ENCODE results near the gene AEN. TPM values are rescaled to one million over a fixed set of nuclear protein-coding genes. Genes with fewer than 3 reads are reported as not detected.

Gene AEN
- total RNA-seq, 1 donor from 2014 or later: 31.5 TPM

DNA sequence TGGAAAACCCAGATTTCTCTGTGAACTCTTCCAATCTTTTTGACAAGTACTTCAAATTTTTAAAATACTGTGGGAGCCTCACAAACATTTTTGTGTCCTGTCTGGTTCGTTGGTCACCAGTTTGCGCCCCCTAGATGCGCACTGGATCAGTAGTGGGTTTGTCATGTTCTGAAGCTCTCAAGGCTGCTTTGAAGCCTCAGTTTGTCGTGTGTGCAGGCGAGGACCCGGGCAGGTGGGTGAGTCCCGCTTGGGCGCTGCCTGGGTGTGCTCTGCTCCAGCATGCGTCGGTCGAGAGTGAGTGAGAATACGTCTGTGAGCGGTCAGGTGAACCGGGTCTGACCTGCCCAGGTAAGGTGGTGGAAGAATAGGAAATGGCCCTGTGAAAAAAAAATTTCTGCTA lies 17.3 kb upstream of the AEN start:
- Mint-ChIP-seq H3K36me3 (ENCODE audit: low read depth, unreplicated experiment) (peaks cover 4% of the 10 kb centered on the region), H3K4me3 (ENCODE audit: unreplicated experiment) (peak overlapping the region; percentile 79), H3K4me1 (ENCODE audit: unreplicated experiment) (peaks cover 21% of the 10 kb centered on the region), H3K27me3 (ENCODE audit: unreplicated experiment) (peaks cover 16% of the 10 kb centered on the region), H3K9me3 (ENCODE audit: unreplicated experiment) (no peaks in the 10 kb centered on the region), H3K27ac (ENCODE audit: unreplicated experiment) (no peak overlapping the region)
- TF ChIP-seq, protein P1, sequence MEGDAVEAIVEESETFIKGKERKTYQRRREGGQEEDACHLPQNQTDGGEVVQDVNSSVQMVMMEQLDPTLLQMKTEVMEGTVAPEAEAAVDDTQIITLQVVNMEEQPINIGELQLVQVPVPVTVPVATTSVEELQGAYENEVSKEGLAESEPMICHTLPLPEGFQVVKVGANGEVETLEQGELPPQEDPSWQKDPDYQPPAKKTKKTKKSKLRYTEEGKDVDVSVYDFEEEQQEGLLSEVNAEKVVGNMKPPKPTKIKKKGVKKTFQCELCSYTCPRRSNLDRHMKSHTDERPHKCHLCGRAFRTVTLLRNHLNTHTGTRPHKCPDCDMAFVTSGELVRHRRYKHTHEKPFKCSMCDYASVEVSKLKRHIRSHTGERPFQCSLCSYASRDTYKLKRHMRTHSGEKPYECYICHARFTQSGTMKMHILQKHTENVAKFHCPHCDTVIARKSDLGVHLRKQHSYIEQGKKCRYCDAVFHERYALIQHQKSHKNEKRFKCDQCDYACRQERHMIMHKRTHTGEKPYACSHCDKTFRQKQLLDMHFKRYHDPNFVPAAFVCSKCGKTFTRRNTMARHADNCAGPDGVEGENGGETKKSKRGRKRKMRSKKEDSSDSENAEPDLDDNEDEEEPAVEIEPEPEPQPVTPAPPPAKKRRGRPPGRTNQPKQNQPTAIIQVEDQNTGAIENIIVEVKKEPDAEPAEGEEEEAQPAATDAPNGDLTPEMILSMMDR (IDR thresholded peaks at IDR 0.05; ENCODE audit: unreplicated experiment): no peak
- no peak for DNase-seq (ENCODE audit: low spot score)

DNA sequence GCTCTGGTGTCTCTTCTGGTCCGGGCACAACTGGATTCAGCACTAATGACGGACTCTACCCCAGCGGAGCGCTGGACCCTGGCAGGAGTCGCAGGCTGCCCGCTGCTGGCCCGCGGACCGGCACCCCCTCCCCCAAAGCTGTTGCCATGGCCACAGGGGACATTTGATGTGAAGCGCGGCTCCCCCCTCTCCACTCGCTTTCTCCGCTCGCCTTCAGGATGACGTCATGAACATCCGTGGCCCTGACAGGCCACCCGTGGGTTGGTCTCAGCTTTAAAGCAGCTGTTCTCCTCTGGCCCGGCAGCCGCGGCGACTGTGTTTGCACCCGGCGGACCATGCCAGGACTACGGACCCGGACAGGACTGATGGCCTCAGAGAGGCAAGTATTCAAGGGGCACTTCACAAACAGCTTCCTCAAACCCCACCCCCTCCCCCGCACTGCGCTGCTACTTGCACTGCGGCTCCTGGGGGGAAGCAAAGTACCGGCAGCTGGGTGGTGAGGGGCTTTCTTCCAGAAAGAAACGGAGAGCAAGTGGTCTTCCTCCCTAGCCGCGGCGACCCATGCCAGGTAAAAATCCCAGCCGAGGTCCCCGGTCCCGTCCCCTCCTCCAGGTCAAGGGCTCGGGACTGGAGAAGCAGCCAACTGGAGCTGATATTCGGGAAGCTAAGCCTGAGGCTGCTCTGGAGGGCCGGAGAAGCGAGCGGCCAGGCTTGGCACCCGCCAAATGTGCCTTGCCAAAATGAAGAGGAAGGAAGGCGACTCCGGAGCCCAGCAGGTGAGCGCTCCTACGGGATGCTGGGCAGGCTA lies 16.6 kb upstream of the AEN start:
- Mint-ChIP-seq H3K9me3 (ENCODE audit: unreplicated experiment) (no peaks in the 10 kb centered on the region), H3K36me3 (ENCODE audit: low read depth, unreplicated experiment) (peaks cover 4% of the 10 kb centered on the region), H3K4me1 (ENCODE audit: unreplicated experiment) (peaks cover 21% of the 10 kb centered on the region), H3K27ac (ENCODE audit: unreplicated experiment) (no peak overlapping the region), H3K4me3 (ENCODE audit: unreplicated experiment) (no peak overlapping the region), H3K27me3 (ENCODE audit: unreplicated experiment) (peaks cover 16% of the 10 kb centered on the region)
- no peak for DNase-seq (ENCODE audit: low spot score)
- TF ChIP-seq, protein P1 (IDR thresholded peaks at IDR 0.05; ENCODE audit: unreplicated experiment): no peak

GRCh38 chr15:88605189-88606069 lies 15.7 kb upstream of the AEN start:
- Mint-ChIP-seq H3K4me1 (ENCODE audit: unreplicated experiment) (peaks cover 25% of the 10 kb centered on the region), H3K27ac (ENCODE audit: unreplicated experiment) (no peak overlapping the region), H3K4me3 (ENCODE audit: unreplicated experiment) (no peak overlapping the region), H3K9me3 (ENCODE audit: unreplicated experiment) (no peaks in the 10 kb centered on the region), H3K36me3 (ENCODE audit: low read depth, unreplicated experiment) (peaks cover 4% of the 10 kb centered on the region), H3K27me3 (ENCODE audit: unreplicated experiment) (peaks cover 16% of the 10 kb centered on the region)
- peak; percentile 61 for DNase-seq (ENCODE audit: low spot score)
- TF ChIP-seq, protein P1 (IDR thresholded peaks at IDR 0.05; ENCODE audit: unreplicated experiment): no peak

GRCh38 chr15:88606070-88606794 lies 14.9 kb upstream of the AEN start:
- no peak overlapping the region for H3K27ac Mint-ChIP-seq (ENCODE audit: unreplicated experiment)
- no peak for DNase-seq (ENCODE audit: low spot score)
- no peaks in the 10 kb centered on the region for H3K9me3 Mint-ChIP-seq (ENCODE audit: unreplicated experiment)
- H3K36me3 Mint-ChIP-seq (ENCODE audit: low read depth, unreplicated experiment): peaks cover 4% of the 10 kb centered on the region
- TF ChIP-seq, protein P1 (IDR thresholded peaks at IDR 0.05; ENCODE audit: unreplicated experiment): no peak
- peak overlapping the region; percentile 45 for H3K4me3 Mint-ChIP-seq (ENCODE audit: unreplicated experiment)
- H3K27me3 Mint-ChIP-seq (ENCODE audit: unreplicated experiment): peaks cover 16% of the 10 kb centered on the region
- peaks cover 29% of the 10 kb centered on the region for H3K4me1 Mint-ChIP-seq (ENCODE audit: unreplicated experiment)

Data from endothelial cell (in vitro differentiated cells).